A549 treated with Mapracorat at 1 μM for 4 hours (cell line): ENCODE data around the gene RDH13. TPM values are rescaled to one million over a fixed set of nuclear protein-coding genes. Genes with fewer than 3 reads are reported as not detected.

Experiments
- total RNA-seq: library from RNA; stranded (reverse); fragments of 200-300 nt; extraction: Qiagen RNA extraction; gene quantifications from 5 replicates; pipeline ENCODE4 v1.2.3, GENCODE V29; 2022

Gene RDH13, protein sequence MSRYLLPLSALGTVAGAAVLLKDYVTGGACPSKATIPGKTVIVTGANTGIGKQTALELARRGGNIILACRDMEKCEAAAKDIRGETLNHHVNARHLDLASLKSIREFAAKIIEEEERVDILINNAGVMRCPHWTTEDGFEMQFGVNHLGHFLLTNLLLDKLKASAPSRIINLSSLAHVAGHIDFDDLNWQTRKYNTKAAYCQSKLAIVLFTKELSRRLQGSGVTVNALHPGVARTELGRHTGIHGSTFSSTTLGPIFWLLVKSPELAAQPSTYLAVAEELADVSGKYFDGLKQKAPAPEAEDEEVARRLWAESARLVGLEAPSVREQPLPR
- total RNA-seq = 15.8 to 31.4 TPM (median 20.9 TPM) in 5 replicates

DNA sequence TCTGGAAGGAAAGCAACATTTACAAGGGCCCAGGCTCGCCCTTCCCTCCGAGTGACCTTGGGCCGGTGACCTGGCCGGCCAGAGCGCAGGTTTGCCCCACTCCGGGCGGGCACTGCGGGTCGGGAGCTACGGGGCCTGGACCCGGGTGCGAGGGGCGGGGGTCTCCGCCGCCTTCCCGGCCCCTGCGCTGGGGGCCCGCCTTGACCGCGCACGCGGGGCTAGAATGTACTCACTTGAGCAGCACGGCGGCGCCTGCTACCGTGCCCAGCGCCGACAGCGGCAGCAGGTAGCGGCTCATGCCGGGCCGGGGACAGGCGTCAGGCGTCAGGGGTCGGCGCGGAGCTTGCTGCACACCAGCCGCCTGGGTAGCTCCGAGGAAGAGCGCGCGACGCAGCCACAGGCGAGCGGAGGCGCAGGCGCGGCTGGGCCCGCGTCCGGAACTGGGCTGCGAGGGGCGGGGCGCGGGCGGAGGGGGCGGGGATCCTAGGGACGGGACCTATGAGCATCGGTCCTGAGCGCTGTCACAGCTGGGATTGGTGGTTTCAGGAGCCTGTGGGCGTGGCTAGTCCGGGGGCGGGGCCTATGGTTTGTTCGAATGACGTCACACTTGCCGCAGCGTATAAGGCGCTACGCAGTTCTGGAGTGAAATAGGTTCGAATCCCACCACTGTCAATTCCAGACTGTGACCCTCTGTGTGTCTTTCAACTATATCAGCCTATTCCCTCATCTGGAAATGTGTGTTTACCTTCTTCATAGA is at the start of gene RDH13:
TSS of gene RDH13 (minus strand) at position 414 of the 757 bp plus-strand sequence. CDS start at position 298, 116 bp downstream.

DNA sequence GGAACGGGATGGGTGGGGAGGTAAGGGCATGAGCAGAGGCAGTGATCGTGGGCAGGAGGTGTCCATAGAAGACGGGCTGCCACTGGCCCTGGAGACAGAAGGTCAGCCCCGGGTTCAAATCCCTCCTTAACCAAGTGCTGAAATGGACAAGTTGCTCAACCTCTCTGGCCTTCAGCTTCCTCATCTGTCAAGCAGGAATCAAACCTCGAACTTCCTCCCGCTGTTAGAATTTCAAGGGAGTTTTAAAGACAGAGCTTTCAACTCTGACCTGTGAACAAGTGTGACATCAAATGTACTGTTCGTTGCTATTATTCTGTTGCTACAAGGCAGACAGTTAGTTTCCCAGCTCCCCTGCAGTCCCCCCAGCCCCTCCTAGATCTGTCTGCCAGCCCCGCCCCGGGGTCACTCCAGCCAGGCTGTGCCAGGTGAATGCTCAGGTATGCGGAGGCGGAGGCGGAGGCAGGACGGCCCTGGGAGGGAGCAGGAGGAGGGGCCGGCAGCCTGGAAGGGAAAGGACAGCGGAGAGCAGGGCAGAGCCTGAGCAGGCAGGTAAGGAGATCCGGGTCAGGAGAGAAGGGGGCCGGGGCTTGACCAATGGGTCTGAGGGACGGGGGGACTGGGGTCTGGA is 12.5 kb upstream of the RDH13 start, which contains the start of gene EPS8L1:
TSS of gene EPS8L1 (plus strand) at position 499 of the 628 bp plus-strand sequence. CDS start 576 bp downstream, outside the sequence.

Other genes with a start within 250 kb of the RDH13 start
- not detected in 5 replicates for gene KIR3DL1, start 246.7 kb downstream of the RDH13 start, total RNA-seq
- gene KIR2DS4, start 230.5 kb downstream of the RDH13 start, total RNA-seq = not detected in 5 replicates
- gene KIR3DL2, start 212.7 kb downstream of the RDH13 start, total RNA-seq = not detected in 5 replicates
- gene FCAR, start 188.9 kb downstream of the RDH13 start, total RNA-seq = not detected in 5 replicates
- not detected in 5 replicates for gene NCR1, start 157.0 kb downstream of the RDH13 start, total RNA-seq
- not detected in 5 replicates for gene NLRP7, start 115.6 kb downstream of the RDH13 start, total RNA-seq
- gene NLRP2, start 96.8 kb downstream of the RDH13 start, total RNA-seq = 23.9 to 26.9 TPM (median 25.8 TPM) in 5 replicates
- 0.15 to 0.24 TPM (median 0.19 TPM) in 4 of 5 replicates, not detected in the other for gene GP6, start 24.9 kb downstream of the RDH13 start, total RNA-seq
- 3.4 to 7.4 TPM (median 6.3 TPM) in 5 replicates for gene EPS8L1, start 12.7 kb upstream of the RDH13 start, total RNA-seq
- gene PPP1R12C, start 54.5 kb upstream of the RDH13 start, total RNA-seq = 55.7 to 98.5 TPM (median 82.8 TPM) in 5 replicates
- 107 to 150 TPM (median 135 TPM) in 5 replicates for gene TNNT1, start 86.1 kb upstream of the RDH13 start, total RNA-seq
- 6.4 to 8.9 TPM (median 7.9 TPM) in 5 replicates for gene TNNI3, start 94.6 kb upstream of the RDH13 start, total RNA-seq
- gene DNAAF3, start 103.5 kb upstream of the RDH13 start, total RNA-seq = 3.6 to 6.9 TPM (median 5.8 TPM) in 5 replicates
- 3.0 to 6.1 TPM (median 4.4 TPM) in 5 replicates for gene SYT5, start 117.1 kb upstream of the RDH13 start, total RNA-seq
- 3.5 to 6.0 TPM (median 5.0 TPM) in 5 replicates for gene PTPRH, start 146.4 kb upstream of the RDH13 start, total RNA-seq
- gene TMEM86B, start 165.6 kb upstream of the RDH13 start, total RNA-seq = 3.1 to 5.4 TPM (median 3.9 TPM) in 5 replicates
- gene PPP6R1, start 195.9 kb upstream of the RDH13 start, total RNA-seq = 81.0 to 117 TPM (median 113 TPM) in 5 replicates
- gene HSPBP1, start 217.0 kb upstream of the RDH13 start, total RNA-seq = 118 to 150 TPM (median 135 TPM) in 5 replicates
- 2.9 to 4.1 TPM (median 3.0 TPM) in 5 replicates for gene BRSK1, start 220.8 kb upstream of the RDH13 start, total RNA-seq